ENCODE data around the gene HELB. TPM values are rescaled to one million over a fixed set of nuclear protein-coding genes. Genes with fewer than 3 reads are reported as not detected.

Gene HELB
- total and polyA plus RNA-seq, 2 of the 4 experiments (the other 2 are of a cell fraction) = 0.72 to 2.9 TPM

GRCh38 chr12:66272650-66273049, 29.6 kb upstream of the HELB start:
- POLR2A ChIA-PET (ENCODE audit: unreplicated experiment) = no interaction called here
- intact Hi-C loops (cut with micrococcal nuclease) (no loop called here), dilution Hi-C loops (cut with HindIII; ENCODE audit: low sequenced_read_pairs, unreplicated experiment) (no loop called here), in situ Hi-C loops (cut with MboI; ENCODE audit: low sequenced_read_pairs) (loop anchor here (10.0 kb wide), 2 partner anchors 132 to 442 kb away; no protein-coding TSS in a partner anchor)
- Histone ChIP-seq H3K9me1 (ENCODE audit: insufficient read depth, low read length) (no peaks in the 10 kb centered on the region), H2AK5ac (ENCODE audit: low read depth, low read length) (no peak overlapping the region), H3K23ac (ENCODE audit: low read depth, low read length) (no peak overlapping the region), H3K56ac (ENCODE audit: extremely low read depth, insufficient read depth, low read length) (no peak overlapping the region), H3K27me3 (ENCODE audit: control insufficient read depth, insufficient read depth, low read length) (peaks cover 13% of the 10 kb centered on the region), H3K9me3 (ENCODE audit: control insufficient read depth, insufficient read depth, low read length) (no peaks in the 10 kb centered on the region), H3K18ac (ENCODE audit: low read depth, low read length) (no peak overlapping the region), H3K14ac (replicated peaks; ENCODE audit: low read depth, low read length) (no peak overlapping the region), H3K4me2 (ENCODE audit: low read depth, low read length) (no peak overlapping the region), H3K36me3 (ENCODE audit: control insufficient read depth, insufficient read depth, low read length) (no peaks in the 10 kb centered on the region), H4K91ac (ENCODE audit: insufficient read depth, low read depth, low read length) (no peak overlapping the region), H4K8ac (ENCODE audit: low read depth in 2 of 2, low read length in 2 of 2) (no peak overlapping the region), H3K9ac (ENCODE audit: low read depth, low read length) (no peak overlapping the region), H3K79me1 (ENCODE audit: low read depth in 1 of 2, low read length in 2 of 2) (no peaks in the 10 kb centered on the region), H2BK15ac (ENCODE audit: low read depth, low read length) (no peak overlapping the region), H4K20me1 (ENCODE audit: insufficient read depth, low read length) (no peaks in the 10 kb centered on the region), H2BK20ac (ENCODE audit: low read depth, low read length) (no peak overlapping the region), H3K27ac (ENCODE audit: insufficient read depth, low read length) (no peak overlapping the region), H2AFZ (replicated peaks; ENCODE audit: low read length, poor library complexity) (no peak overlapping the region), H2BK5ac (ENCODE audit: low read depth, low read length, poor library complexity, severe bottlenecking) (no peak overlapping the region), H3K4me1 (ENCODE audit: control insufficient read depth, insufficient read depth, low read length) (no peaks in the 10 kb centered on the region), H2AK9ac (replicated peaks; ENCODE audit: low read depth, low read length, poor library complexity) (no peak overlapping the region), H2BK120ac (ENCODE audit: low read depth, low read length) (no peak overlapping the region), H3K4me3 (ENCODE audit: insufficient read depth, low read depth, low read length) (no peak overlapping the region), H3K4ac (ENCODE audit: low read depth, low read length) (no peak overlapping the region), H4K5ac (ENCODE audit: low read depth, low read length) (no peak overlapping the region)
- TF ChIP-seq FOS (IDR thresholded peaks at IDR 0.05; ENCODE audit: low read depth, low read length) = no peak
- no peak for TF ChIP-seq CTCF (conservative IDR thresholded peaks at IDR 0.05; ENCODE audit: low read depth, low read length)
- no peak for TF ChIP-seq SMC3 (IDR thresholded peaks at IDR 0.05; ENCODE audit: low read depth, low read length)
- TF ChIP-seq, protein P1, sequence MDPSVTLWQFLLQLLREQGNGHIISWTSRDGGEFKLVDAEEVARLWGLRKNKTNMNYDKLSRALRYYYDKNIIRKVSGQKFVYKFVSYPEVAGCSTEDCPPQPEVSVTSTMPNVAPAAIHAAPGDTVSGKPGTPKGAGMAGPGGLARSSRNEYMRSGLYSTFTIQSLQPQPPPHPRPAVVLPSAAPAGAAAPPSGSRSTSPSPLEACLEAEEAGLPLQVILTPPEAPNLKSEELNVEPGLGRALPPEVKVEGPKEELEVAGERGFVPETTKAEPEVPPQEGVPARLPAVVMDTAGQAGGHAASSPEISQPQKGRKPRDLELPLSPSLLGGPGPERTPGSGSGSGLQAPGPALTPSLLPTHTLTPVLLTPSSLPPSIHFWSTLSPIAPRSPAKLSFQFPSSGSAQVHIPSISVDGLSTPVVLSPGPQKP (IDR thresholded peaks at IDR 0.05; ENCODE audit: borderline replicate concordance, low read depth, low read length) = no peak
- CTCF ChIA-PET = no interaction called here
- no CpG with 5 or more reads among the region's 3 CpGs for WGBS, 2 experiments (ENCODE audit: extremely low coverage in 2 of 2, insufficient read length in 1 of 2)
- BruUV-seq (replicated peaks) = no TSS peak
- ATAC-seq (ENCODE audit: low read depth) = no peak
- DNase-seq = no peak
